IPS DF 19.7 (cell line): Measurements from ENCODE around the gene PTPRM.

Source experiments
- DNase-seq: peaks from one replicate; pipeline ENCODE4 v3.0.0-alpha.2; 2013; ENCODE audit warnings: low read depth, low spot score

The PTPRM gene

DNA sequence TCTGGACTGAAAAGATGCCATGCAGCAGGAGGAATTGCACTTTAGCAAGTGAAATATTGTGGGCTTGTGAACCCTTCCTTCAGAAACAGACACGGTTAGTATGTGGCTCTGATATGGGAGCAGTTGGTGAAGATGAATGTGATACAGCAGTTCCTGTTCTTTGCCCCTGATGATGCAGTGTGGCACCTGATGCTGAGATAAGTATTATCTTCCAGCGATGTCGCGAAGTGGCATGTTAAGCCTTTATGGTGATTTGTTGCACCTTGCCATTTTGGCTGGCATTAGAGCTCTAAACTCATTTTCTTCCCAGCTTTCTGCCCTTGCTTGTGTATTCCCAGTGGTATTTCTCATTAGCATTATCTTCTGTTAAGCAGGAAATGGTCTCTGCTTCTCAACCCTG, 600.6 kb downstream of the PTPRM start:
- no peak for DNase-seq

DNA sequence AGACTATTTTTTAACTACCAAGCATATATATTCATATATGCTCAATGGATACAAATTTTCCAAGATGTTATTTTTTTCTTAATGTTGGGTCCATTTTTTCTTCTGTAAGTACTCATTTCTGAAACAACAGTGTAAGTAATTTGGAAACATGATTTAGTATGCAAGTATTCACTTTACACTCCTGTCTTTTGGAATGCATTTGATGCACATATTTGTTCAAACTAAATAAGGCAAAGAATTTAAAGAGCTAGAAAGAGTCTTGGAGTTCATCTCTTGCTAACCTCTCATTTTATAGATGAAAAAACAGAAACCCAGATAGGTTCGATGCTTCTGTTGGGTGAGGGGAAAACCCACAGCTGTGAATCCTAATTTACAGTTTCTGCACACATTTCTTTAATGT, 602.6 kb downstream of the PTPRM start:
- DNase-seq = no peak

GRCh38 chr18:8174771-8175170, 607.7 kb downstream of the PTPRM start:
- no peak for DNase-seq

GRCh38 chr18:8175501-8176061, 608.5 kb downstream of the PTPRM start:
- DNase-seq = no peak

DNA sequence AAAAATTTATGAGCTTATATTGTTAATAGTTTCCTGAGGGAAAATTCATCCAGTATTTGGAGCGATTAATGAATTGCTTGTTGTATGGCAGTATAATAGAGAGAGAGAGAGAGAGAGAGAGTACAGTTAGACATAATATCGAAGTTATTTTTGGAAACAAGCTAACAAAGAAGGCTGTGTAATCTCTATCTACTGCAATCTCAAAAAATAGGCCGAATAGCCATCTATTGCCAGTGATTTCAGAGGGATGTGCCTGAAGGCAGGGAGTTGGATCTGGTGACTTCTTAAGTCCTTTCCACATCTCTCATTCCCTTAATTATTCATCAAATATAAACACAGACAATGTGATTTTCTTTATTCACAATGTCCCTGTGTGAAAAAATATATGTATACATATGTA, 609.0 kb downstream of the PTPRM start:
- DNase-seq = no peak

DNA sequence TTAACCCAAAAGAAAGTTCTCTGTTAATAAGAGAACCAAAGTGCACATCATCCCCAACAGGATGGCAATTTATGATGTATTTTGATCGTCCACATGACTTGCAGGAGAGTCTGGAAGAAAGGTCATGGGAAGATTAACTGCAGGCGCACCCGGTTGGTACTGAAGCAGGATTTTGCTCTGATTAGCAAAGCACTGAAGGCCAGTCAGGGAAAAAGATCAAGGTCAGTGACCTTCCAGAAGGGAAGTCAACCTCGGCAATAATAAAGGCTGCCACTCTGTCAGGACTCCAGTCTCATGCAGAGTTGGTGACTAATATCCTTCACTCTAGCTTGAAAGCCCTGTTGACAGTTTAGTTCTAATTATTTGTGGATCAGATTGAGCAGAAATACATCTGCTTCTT, 609.4 kb downstream of the PTPRM start:
- DNase-seq = no peak

DNA sequence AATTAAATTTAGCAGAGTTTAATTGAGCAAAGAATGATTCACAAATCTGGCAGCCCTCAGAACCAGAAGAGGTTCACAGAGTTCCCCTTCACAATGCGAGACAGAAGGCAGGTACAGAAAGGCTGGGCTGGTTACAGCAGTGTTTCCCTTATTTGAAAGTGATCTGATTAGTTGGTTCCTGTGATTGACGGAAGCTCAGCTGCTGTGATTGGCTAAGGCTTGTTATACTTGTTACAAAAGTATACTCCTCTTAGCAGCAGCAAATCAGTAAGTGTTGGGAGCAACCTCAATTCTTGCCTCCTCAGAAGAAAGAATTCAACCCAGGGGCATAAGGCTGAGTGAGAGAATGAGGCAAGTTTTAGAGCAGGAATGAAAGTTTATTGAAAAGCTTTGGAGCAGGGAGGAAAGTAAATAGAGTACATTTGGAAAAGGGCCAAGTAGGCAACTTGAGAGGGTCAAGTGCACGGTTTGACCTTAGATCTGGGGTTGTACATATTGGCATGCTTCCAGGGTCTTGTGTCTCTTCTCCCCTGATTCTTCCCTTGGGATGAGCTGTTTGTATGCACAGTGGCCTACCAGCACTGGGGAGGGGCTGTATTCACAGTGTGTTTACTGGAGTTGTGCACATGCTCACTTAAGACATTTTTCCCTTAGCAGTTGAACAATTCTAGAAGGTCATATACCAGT, 610.4 kb downstream of the PTPRM start:
- DNase-seq = peak; percentile 20

DNA sequence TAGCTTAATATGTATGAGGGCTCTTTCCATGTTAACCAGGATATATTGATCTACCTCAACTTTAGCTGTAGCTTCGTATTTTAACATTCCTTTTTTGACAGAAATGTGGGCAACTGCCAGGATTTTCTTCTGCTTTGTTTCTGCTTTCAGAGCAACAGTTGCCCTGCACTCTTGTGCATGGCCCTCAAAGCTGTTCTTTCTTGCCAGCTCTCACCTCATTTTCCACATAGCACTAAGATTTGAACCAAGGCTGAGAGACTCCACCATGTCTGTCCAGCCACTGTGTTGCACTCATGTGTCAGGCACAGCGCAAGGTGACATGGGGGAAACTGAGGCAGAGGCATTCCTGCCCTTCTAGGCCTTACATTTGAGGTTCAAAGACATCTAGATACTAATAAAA, 619.3 kb downstream of the PTPRM start:
- DNase-seq = no peak

GRCh38 chr18:8188184-8188583, 621.1 kb downstream of the PTPRM start:
- no peak for DNase-seq

DNA sequence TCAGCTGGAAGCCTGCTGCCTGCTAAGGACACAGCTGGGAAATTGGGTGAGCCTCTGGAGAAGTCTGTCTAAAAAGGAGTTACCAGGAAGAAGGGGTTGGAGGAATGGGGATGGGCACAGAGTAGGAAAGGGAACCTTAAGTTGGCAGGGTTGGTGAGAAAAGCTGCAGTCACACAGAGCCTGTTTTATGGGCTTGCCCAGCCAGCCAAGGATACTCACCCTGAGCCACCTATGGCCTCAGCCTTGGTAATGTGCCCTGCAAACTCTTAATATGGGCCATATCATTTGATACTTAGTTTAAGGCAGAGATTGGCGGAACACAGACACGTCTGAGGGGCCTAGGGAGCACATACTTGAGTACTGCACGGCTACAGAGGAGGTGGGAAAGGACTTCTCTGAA, 623.9 kb downstream of the PTPRM start:
- no peak for DNase-seq

DNA sequence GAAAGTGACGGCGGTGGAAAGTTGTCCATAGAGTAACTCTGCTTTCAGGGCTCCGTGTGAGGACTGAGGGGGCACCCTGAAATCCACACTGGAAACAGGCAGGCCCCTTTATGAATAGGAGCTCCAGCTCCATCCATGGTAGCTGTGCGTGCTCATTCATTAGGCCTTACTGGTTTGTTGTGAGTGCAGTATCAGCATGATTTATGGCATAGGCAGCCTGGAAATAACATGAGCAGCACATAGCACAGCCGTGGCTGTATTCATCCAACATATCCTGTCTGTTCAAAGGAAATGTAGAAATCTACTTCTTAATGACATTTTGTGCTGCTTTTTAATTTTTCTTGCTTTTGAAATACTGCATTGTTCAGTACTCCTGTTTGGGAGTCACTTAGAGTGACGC, 627.3 kb downstream of the PTPRM start:
- DNase-seq = no peak

DNA sequence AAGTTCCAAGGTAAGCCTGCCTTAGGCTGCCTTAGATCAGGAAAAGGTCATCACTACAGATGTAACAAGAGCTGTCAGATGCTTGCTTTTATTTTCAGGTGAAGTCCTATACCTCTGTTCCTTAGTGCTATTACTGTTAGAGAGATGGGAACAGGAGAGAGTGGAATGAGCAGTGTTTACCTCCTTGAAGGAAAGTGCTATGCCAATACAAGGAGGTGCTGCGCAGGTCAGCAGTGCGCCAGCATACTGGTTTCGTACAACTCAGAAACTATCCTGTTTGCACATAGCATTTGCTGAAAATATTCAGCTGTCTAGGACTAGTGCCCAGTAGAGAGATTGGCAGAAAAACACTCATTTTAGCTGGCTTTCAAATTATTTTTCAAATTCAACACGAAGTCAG, 629.1 kb downstream of the PTPRM start:
- no peak for DNase-seq

DNA sequence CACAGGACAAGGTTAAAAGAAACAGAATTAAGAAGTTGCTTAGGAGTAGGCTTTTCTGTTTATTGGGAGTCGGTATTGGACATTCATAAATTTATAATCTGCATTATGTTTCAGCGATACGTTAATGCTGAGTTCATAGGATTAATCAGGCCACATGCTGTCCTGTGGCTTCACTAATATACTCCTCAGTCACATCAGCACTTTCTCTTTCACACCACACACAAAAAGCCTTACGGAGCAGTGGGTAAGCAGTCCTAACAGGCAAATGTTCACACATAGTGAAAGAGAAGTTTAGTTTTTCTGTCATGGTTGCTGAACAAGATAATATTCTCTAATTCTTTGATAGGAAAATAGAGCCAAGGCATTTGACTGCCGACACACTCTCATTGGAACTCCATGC, 630.4 kb downstream of the PTPRM start:
- DNase-seq = no peak

DNA sequence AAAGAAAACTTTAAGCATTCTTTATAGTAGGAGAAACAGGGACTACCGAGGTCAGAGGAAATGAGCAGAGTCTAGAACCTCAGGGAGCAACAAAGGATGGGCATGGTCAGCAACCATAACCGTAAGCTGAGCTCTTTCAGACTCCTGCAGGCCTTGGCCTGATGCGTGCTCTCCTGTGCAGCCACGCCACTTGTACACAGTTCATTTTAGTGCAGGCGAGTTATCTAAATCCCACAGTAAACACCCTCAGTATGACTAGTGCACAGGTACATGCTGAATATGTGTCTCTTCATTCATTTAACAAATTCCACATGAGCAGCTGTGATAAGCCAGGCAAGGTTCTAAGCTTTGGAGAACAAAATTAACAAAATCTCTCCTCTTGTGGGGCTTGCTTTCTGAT, 640.9 kb downstream of the PTPRM start:
- no peak for DNase-seq

DNA sequence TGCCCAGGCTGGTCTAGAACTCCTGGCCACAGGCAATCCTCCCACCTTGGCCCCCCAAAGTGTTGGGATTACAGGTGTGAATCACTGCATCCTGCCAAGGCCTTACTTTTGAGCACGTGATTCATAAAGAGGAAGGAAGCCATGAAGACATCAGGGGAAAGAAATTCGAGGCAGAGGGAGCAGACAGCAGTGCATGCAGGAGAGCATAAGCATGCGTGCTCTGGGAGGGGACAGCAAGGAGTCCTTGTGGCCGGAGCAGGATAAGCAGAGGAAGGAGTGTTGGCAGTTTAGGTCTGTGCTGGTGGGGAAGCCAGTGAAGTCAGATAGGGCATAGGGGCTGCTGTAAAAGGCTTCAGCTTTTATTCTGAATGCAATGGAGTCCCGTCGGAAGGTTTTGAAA, 641.6 kb downstream of the PTPRM start:
- no peak for DNase-seq

- DNase-seq = no peak
Measured at GRCh38 chr18:8212896-8213780, 646.0 kb downstream of the PTPRM start.

- DNase-seq = no peak
Measured at GRCh38 chr18:8215741-8216140, 648.6 kb downstream of the PTPRM start.

DNA sequence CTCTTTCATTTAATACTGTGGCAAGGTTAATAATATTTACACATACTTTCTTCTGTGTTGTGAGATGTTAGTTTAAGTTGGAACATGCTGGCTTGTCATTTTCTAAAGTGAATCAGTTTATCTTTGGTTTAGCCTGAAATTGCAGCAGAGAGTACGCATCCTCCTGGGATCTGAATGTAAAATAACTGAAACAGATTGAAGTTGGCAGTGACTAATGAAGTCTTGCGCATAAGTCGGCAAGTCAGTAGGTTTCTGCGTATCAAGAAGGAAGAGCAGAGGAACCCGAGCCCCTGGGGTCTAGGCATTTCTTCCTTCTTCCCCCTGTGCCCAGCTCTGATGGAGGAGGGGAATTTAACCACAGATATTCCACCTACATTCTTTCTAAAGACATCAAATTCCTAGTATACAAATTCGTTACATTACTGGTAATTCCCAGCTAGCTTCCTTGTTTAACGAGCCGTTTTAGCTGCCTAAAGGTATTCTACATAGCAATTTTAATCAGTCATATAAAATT, 650.0 kb downstream of the PTPRM start:
- DNase-seq = no peak

GRCh38 chr18:8218197-8218596, 651.1 kb downstream of the PTPRM start:
- DNase-seq = no peak

- no peak for DNase-seq
Measured at GRCh38 chr18:8221452-8221851, 654.3 kb downstream of the PTPRM start.

DNA sequence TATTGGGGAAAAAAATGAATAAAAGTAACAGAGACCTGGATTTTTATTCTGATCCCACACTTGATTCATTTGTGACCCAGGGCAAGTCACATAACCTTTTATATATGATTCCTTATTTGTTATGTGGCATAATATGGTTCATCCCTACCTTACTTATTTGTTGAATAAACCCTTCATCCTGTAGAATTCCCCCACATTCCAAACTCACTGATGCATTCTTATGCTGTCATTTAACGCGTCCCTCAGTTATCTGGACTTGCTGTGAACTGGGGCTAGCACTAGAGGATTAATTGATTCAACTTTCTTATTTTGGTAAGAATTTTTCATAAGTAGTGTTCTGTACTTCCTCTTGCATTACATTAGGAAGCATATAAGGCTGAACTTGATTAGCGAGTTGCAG, 657.5 kb downstream of the PTPRM start:
- no peak for DNase-seq

GRCh38 chr18:8229040-8229439, 661.9 kb downstream of the PTPRM start:
- DNase-seq = no peak

DNA sequence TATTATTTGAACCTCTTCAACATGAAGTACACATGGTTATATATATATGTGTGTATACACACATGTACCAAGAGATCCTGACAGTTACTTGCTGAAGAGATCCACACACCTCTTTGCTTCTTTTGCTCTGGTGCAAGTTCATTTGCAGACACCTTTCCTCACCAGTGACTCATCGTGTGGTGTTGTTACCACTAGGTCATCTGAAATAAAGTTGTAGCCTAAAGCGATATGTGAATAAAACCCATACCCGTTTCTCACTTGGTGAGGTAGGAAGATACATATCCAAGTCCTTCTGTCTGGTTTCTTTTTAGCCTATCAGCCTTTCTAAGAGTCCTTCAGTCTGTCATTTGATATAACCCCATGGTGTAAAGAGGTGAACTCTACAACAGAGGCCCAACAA, 662.7 kb downstream of the PTPRM start:
- DNase-seq = no peak
